Ramos (cell line): ENCODE measurements around the gene MRPL20.
"Not testable (repeated sequence)": the region's sequence is repeated elsewhere in the genome, so short reads cannot be mapped to it uniquely, and the experiment has no call there.

Experiments used
- in situ Hi-C: fragments of 300-500 bp; cut with MboI; formaldehyde crosslinking; loops from one replicate; pipeline ENCODE4 v1.14.3; 2022; ENCODE audit warnings: low sequenced_read_pairs; ENCODE audit not compliant: unreplicated experiment

Gene MRPL20

GRCh38 chr1:1411626-1412025 is 4.5 kb upstream of the MRPL20 start:
- in situ Hi-C loops: no loop called here

GRCh38 chr1:1410238-1410637 is 3.1 kb upstream of the MRPL20 start:
- in situ Hi-C loops: not testable (repeated sequence)

GRCh38 chr1:1407636-1408318 is 684 bp upstream of the MRPL20 start:
- in situ Hi-C loops: no loop called here

GRCh38 chr1:1406101-1406820 is 832 bp downstream of the MRPL20 start:
- in situ Hi-C loops: no loop called here

- in situ Hi-C loops: no loop called here
These were observed 3.4 kb downstream of the MRPL20 start for GRCh38 chr1:1403653-1404052.

- in situ Hi-C loops: not testable (repeated sequence)
These were observed 4.1 kb downstream of the MRPL20 start for GRCh38 chr1:1402901-1403392.

GRCh38 chr1:1402072-1402900 is 4.8 kb downstream of the MRPL20 start:
- in situ Hi-C loops: no loop called here

- in situ Hi-C loops: no loop called here
These were observed 5.6 kb downstream of the MRPL20 start for GRCh38 chr1:1401457-1402010.

- in situ Hi-C loops: no loop called here
These were observed 6.3 kb downstream of the MRPL20 start for GRCh38 chr1:1400576-1401456.

- in situ Hi-C loops: no loop called here
These were observed 7.1 kb downstream of the MRPL20 start for GRCh38 chr1:1399872-1400575.

- in situ Hi-C loops: no loop called here
These were observed 7.8 kb downstream of the MRPL20 start, which contains the start of gene CCNL2 for GRCh38 chr1:1399187-1399871. CCNL2 (minus strand) TSS chr1:1399335; CDS start chr1:1399306, 29 bp downstream.

- in situ Hi-C loops: no loop called here
These were observed 8.4 kb downstream of the MRPL20 start for GRCh38 chr1:1398677-1399186.

GRCh38 chr1:1397839-1398523 is 9.1 kb downstream of the MRPL20 start:
- in situ Hi-C loops: no loop called here

GRCh38 chr1:1395166-1395565 is 11.9 kb downstream of the MRPL20 start:
- in situ Hi-C loops: no loop called here

- in situ Hi-C loops: no loop called here
These were observed 13.0 kb downstream of the MRPL20 start for GRCh38 chr1:1394116-1394515.

GRCh38 chr1:1393428-1393827 is 13.7 kb downstream of the MRPL20 start:
- in situ Hi-C loops: no loop called here

- in situ Hi-C loops: no loop called here
These were observed 14.1 kb downstream of the MRPL20 start for GRCh38 chr1:1393014-1393413.

GRCh38 chr1:1391225-1391624 is 15.9 kb downstream of the MRPL20 start:
- in situ Hi-C loops: no loop called here
